Activated CD4-positive, alpha-beta T cell treated with anti-CD3 and anti-CD28 coated beads for 24 hours (primary cell): Measurements from ENCODE around the gene CYP27B1.

ENCODE experiments used
- DNase-seq, 2 donors: peaks; one replicate each; pipeline ENCODE4 v3.0.0-alpha.2; 2020; ENCODE audit warnings: low read depth in 2 of 2

Gene CYP27B1

GRCh38 chr12:57735952-57736740, 30.7 kb downstream of the CYP27B1 start:
- no peak for DNase-seq

- no peak for DNase-seq
Observed at GRCh38 chr12:57735198-57735855, 31.6 kb downstream of the CYP27B1 start.

GRCh38 chr12:57734591-57734990, 32.3 kb downstream of the CYP27B1 start:
- DNase-seq, result no peak

- DNase-seq, result no peak
Observed at GRCh38 chr12:57733928-57734327, 33.0 kb downstream of the CYP27B1 start.

GRCh38 chr12:57732726-57733593, 33.9 kb downstream of the CYP27B1 start:
- DNase-seq, result no peak

- DNase-seq, result no peak
Observed at GRCh38 chr12:57732270-57732669, 34.6 kb downstream of the CYP27B1 start.

GRCh38 chr12:57731411-57732080, 35.3 kb downstream of the CYP27B1 start:
- DNase-seq, result no peak

- no peak for DNase-seq
Observed at GRCh38 chr12:57730336-57731067, 36.4 kb downstream of the CYP27B1 start.

- DNase-seq, result no peak
Observed at GRCh38 chr12:57729321-57729844, 37.5 kb downstream of the CYP27B1 start.

GRCh38 chr12:57727758-57728395, 39.0 kb downstream of the CYP27B1 start:
- DNase-seq, result no peak

GRCh38 chr12:57726884-57727757, 39.8 kb downstream of the CYP27B1 start:
- no peak for DNase-seq

- no peak for DNase-seq
Observed at GRCh38 chr12:57726151-57726883, 40.6 kb downstream of the CYP27B1 start.

GRCh38 chr12:57725851-57726150, 41.1 kb downstream of the CYP27B1 start:
- no peak for DNase-seq

GRCh38 chr12:57724936-57725740, 41.7 kb downstream of the CYP27B1 start:
- no peak for DNase-seq

- DNase-seq, result no peak
Observed at GRCh38 chr12:57724003-57724935, 42.6 kb downstream of the CYP27B1 start.

GRCh38 chr12:57723630-57723962, 43.3 kb downstream of the CYP27B1 start:
- DNase-seq, result no peak
